Activated CD4-positive, alpha-beta memory T cell treated with anti-CD3 and anti-CD28 coated beads, Interleukin-2, amount 10 ng/mL, durations not matched to agents 7 days and 5 days (primary cell): Measurements from ENCODE around the gene TACR1. TPM values are rescaled to one million over a fixed set of nuclear protein-coding genes. Genes with fewer than 3 reads are reported as not detected.

Source experiments
- CTCF ChIA-PET: fragments of 350-600 bp; sonication (Branson Sonifier 250); formaldehyde crosslinking; loops from one replicate; lab custom pipeline; 2021; ENCODE audit warnings: antibody characterized with exemption, inconsistent platforms; lab: Charles Lee
- POLR2A ChIA-PET: fragments of 350-600 bp; sonication (Branson Sonifier 250); formaldehyde crosslinking; loops from one replicate; lab custom pipeline; 2021; ENCODE audit warnings: antibody characterized with exemption; lab: Charles Lee
- DNase-seq: peaks from one replicate; pipeline ENCODE4 v3.0.0-alpha.2; 2020
- H3K27ac Mint-ChIP-seq: one replicate; pipeline ENCODE4 v1.8.0; 2021; ENCODE audit warnings: mild to moderate bottlenecking, mixed read lengths
- H3K27me3 Mint-ChIP-seq: one replicate; pipeline ENCODE4 v1.8.0; 2021; ENCODE audit warnings: mixed read lengths
- H3K36me3 Mint-ChIP-seq: one replicate; pipeline ENCODE4 v1.8.0; 2021; ENCODE audit warnings: low read depth, mixed read lengths
- H3K4me1 Mint-ChIP-seq: one replicate; pipeline ENCODE4 v1.8.0; 2021; ENCODE audit warnings: mixed read lengths
- H3K4me3 Mint-ChIP-seq: one replicate; pipeline ENCODE4 v1.8.0; 2021; ENCODE audit warnings: mild to moderate bottlenecking, mixed read lengths
- H3K9me3 Mint-ChIP-seq: one replicate; pipeline ENCODE4 v1.8.0; 2021; ENCODE audit warnings: mixed read lengths
- total RNA-seq, 2 experiments: library from RNA; stranded (reverse); gene quantifications; one replicate each; pipeline ENCODE4 v1.2.3, GENCODE V29; 2021

The TACR1 gene
- total RNA-seq, 2 experiments from 2014 or later = not detected

GRCh38 chr2:75023666-75024455 is 175.5 kb downstream of the TACR1 start:
- Mint-ChIP-seq H3K27me3 (no peaks in the 10 kb centered on the region), H3K4me1 (no peaks in the 10 kb centered on the region), H3K27ac (no peak overlapping the region), H3K36me3 (no peaks in the 10 kb centered on the region), H3K9me3 (no peaks in the 10 kb centered on the region), H3K4me3 (no peak overlapping the region)
- ChIA-PET CTCF (no interaction called here), POLR2A (no interaction called here)
- DNase-seq = no peak

DNA sequence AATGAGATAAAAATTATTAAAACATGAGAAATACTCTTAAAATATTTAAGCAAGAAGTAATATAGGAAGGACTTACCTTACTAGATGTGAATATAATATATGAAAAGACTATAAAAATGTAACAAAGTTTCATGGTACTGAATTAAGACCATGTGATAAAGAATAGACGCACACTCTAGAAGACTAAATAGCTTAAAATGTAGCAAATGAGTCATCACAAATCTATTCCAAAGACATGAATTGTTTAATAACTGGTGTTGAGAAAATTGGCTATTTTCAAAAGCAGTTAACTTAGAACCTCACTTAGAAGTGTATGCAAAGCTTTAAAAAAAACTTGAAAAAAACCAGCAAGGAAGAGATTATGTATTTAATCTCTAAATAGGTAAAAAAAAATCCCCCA is 176.8 kb downstream of the TACR1 start:
- Mint-ChIP-seq H3K27ac (no peak overlapping the region), H3K9me3 (no peaks in the 10 kb centered on the region), H3K27me3 (no peaks in the 10 kb centered on the region), H3K4me3 (no peak overlapping the region), H3K36me3 (no peaks in the 10 kb centered on the region), H3K4me1 (no peaks in the 10 kb centered on the region)
- ChIA-PET CTCF (interaction anchor here (0.7 kb wide), 1 partner anchor 31 kb away, joined by 3 read pairs; no protein-coding TSS in a partner anchor), POLR2A (no interaction called here)
- DNase-seq = no peak

GRCh38 chr2:75021672-75022071 is 177.6 kb downstream of the TACR1 start:
- no peak overlapping the region for H3K4me3 Mint-ChIP-seq
- H3K27ac Mint-ChIP-seq = no peak overlapping the region
- CTCF ChIA-PET = no interaction called here
- H3K4me1 Mint-ChIP-seq = no peaks in the 10 kb centered on the region
- no peaks in the 10 kb centered on the region for H3K36me3 Mint-ChIP-seq
- no peak for DNase-seq
- POLR2A ChIA-PET = no interaction called here
- no peaks in the 10 kb centered on the region for H3K9me3 Mint-ChIP-seq
- H3K27me3 Mint-ChIP-seq = no peaks in the 10 kb centered on the region

GRCh38 chr2:75020476-75020875 is 178.8 kb downstream of the TACR1 start:
- Mint-ChIP-seq H3K27me3 (no peaks in the 10 kb centered on the region), H3K27ac (no peak overlapping the region), H3K36me3 (no peaks in the 10 kb centered on the region), H3K4me3 (no peak overlapping the region), H3K4me1 (no peaks in the 10 kb centered on the region), H3K9me3 (no peaks in the 10 kb centered on the region)
- ChIA-PET POLR2A (no interaction called here), CTCF (interaction anchor here (1.3 kb wide), 1 partner anchor 19 kb away, joined by 3 read pairs; no protein-coding TSS in a partner anchor)
- DNase-seq = no peak

- POLR2A ChIA-PET = no interaction called here
- no peak overlapping the region for H3K27ac Mint-ChIP-seq
- H3K4me1 Mint-ChIP-seq = no peaks in the 10 kb centered on the region
- no peaks in the 10 kb centered on the region for H3K27me3 Mint-ChIP-seq
- DNase-seq = no peak
- H3K36me3 Mint-ChIP-seq = no peaks in the 10 kb centered on the region
- no peak overlapping the region for H3K4me3 Mint-ChIP-seq
- CTCF ChIA-PET = no interaction called here
- no peaks in the 10 kb centered on the region for H3K9me3 Mint-ChIP-seq
These were observed 179.5 kb downstream of the TACR1 start for GRCh38 chr2:75019790-75020189.

GRCh38 chr2:75018162-75018561 is 181.2 kb downstream of the TACR1 start:
- no peaks in the 10 kb centered on the region for H3K36me3 Mint-ChIP-seq
- peaks cover 1% of the 10 kb centered on the region for H3K27me3 Mint-ChIP-seq
- POLR2A ChIA-PET = no interaction called here
- H3K4me3 Mint-ChIP-seq = no peak overlapping the region
- no peak for DNase-seq
- H3K4me1 Mint-ChIP-seq = no peaks in the 10 kb centered on the region
- H3K9me3 Mint-ChIP-seq = no peaks in the 10 kb centered on the region
- CTCF ChIA-PET = no interaction called here
- H3K27ac Mint-ChIP-seq = no peak overlapping the region

GRCh38 chr2:75012080-75012479 is 187.2 kb downstream of the TACR1 start:
- peaks cover 1% of the 10 kb centered on the region for H3K27me3 Mint-ChIP-seq
- POLR2A ChIA-PET = no interaction called here
- CTCF ChIA-PET = no interaction called here

DNA sequence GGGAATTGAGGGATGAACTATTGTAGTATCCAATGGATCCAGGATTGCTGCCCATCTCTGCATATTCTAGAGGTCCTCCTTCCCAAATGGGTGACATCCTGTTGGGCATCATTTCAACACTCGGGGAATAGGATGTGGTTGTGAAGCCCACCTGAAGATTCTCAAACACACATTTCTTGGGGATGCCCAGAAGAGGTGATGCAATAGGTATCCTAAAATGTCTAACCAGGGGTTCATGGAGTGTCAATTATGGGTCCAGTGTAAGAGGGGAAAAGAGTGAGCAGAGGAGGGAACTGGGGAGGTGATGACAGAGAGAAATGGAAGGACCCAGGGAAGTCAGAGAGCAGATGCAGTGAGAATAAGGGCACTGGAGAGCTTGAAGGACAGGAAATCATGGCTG is 188.7 kb downstream of the TACR1 start:
- Mint-ChIP-seq H3K27ac (no peak overlapping the region), H3K4me3 (no peak overlapping the region), H3K27me3 (peaks cover 1% of the 10 kb centered on the region), H3K4me1 (no peaks in the 10 kb centered on the region), H3K9me3 (peaks cover 2% of the 10 kb centered on the region), H3K36me3 (no peaks in the 10 kb centered on the region)
- CTCF ChIA-PET = no interaction called here
- POLR2A ChIA-PET = no interaction called here
- no peak for DNase-seq

More at GRCh38 chr2:75012080-75012479, 187.2 kb downstream of the TACR1 start:
- Mint-ChIP-seq H3K4me1 (no peaks in the 10 kb centered on the region), H3K27ac (no peak overlapping the region), H3K4me3 (no peak overlapping the region), H3K36me3 (no peaks in the 10 kb centered on the region), H3K9me3 (no peaks in the 10 kb centered on the region)
- no peak for DNase-seq

GRCh38 chr2:75007819-75008218 is 191.5 kb downstream of the TACR1 start:
- CTCF ChIA-PET = no interaction called here
- no peaks in the 10 kb centered on the region for H3K27me3 Mint-ChIP-seq
- no peak for DNase-seq
- no peaks in the 10 kb centered on the region for H3K4me1 Mint-ChIP-seq
- no peaks in the 10 kb centered on the region for H3K36me3 Mint-ChIP-seq
- H3K9me3 Mint-ChIP-seq = peaks cover 2% of the 10 kb centered on the region
- POLR2A ChIA-PET = no interaction called here
- no peak overlapping the region for H3K4me3 Mint-ChIP-seq
- H3K27ac Mint-ChIP-seq = no peak overlapping the region

DNA sequence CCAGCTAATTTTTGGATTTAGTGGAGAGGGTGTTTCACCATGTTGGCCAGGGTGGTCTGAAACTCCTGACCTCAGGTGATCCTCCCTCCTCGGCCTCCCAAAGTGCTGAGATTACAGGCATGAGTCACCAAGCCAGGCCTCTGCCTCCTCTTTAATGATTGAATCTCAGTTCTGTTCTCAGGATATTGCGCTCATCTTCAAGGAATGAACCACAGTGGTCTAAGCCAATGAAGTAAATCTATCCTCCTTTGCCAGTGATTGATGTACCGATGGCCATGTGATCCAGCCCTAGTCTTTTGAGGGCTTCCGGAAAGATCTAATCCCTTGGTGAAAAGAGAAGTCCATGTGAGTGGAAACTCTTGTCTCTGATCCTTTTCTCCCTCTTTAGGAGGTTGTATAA is 192.3 kb downstream of the TACR1 start:
- DNase-seq = no peak
- CTCF ChIA-PET = no interaction called here
- no peaks in the 10 kb centered on the region for H3K4me1 Mint-ChIP-seq
- no peaks in the 10 kb centered on the region for H3K27me3 Mint-ChIP-seq
- H3K9me3 Mint-ChIP-seq = peaks cover 2% of the 10 kb centered on the region
- no peaks in the 10 kb centered on the region for H3K36me3 Mint-ChIP-seq
- no peak overlapping the region for H3K4me3 Mint-ChIP-seq
- POLR2A ChIA-PET = no interaction called here
- no peak overlapping the region for H3K27ac Mint-ChIP-seq

GRCh38 chr2:75006041-75006440 is 193.3 kb downstream of the TACR1 start:
- Mint-ChIP-seq H3K27me3 (no peaks in the 10 kb centered on the region), H3K4me1 (no peaks in the 10 kb centered on the region), H3K27ac (no peak overlapping the region), H3K4me3 (no peak overlapping the region), H3K36me3 (no peaks in the 10 kb centered on the region), H3K9me3 (peaks cover 2% of the 10 kb centered on the region)
- ChIA-PET CTCF (no interaction called here), POLR2A (no interaction called here)
- DNase-seq = no peak

- no peaks in the 10 kb centered on the region for H3K4me1 Mint-ChIP-seq
- H3K27ac Mint-ChIP-seq = no peak overlapping the region
- ChIA-PET POLR2A (no interaction called here), CTCF (interaction anchor here (0.6 kb wide), 1 partner anchor 8 kb away, joined by 3 read pairs; no protein-coding TSS in a partner anchor)
- H3K9me3 Mint-ChIP-seq = peaks cover 2% of the 10 kb centered on the region
- H3K4me3 Mint-ChIP-seq = no peak overlapping the region
- H3K27me3 Mint-ChIP-seq = no peaks in the 10 kb centered on the region
- DNase-seq = no peak
- H3K36me3 Mint-ChIP-seq = no peaks in the 10 kb centered on the region
These were observed 195.5 kb downstream of the TACR1 start for GRCh38 chr2:75003773-75004172.

GRCh38 chr2:75003276-75003675 is 196.0 kb downstream of the TACR1 start:
- H3K4me3 Mint-ChIP-seq = no peak overlapping the region
- CTCF ChIA-PET = no interaction called here
- no peaks in the 10 kb centered on the region for H3K4me1 Mint-ChIP-seq
- H3K27me3 Mint-ChIP-seq = no peaks in the 10 kb centered on the region
- POLR2A ChIA-PET = no interaction called here
- peaks cover 2% of the 10 kb centered on the region for H3K9me3 Mint-ChIP-seq
- no peak overlapping the region for H3K27ac Mint-ChIP-seq
- H3K36me3 Mint-ChIP-seq = no peaks in the 10 kb centered on the region
- DNase-seq = no peak

GRCh38 chr2:75002007-75002406 is 197.3 kb downstream of the TACR1 start:
- Mint-ChIP-seq H3K36me3 (no peaks in the 10 kb centered on the region), H3K27me3 (no peaks in the 10 kb centered on the region), H3K27ac (no peak overlapping the region), H3K4me3 (no peak overlapping the region), H3K9me3 (peaks cover 2% of the 10 kb centered on the region), H3K4me1 (no peaks in the 10 kb centered on the region)
- no peak for DNase-seq
- POLR2A ChIA-PET = no interaction called here
- CTCF ChIA-PET = interaction anchor here (1.5 kb wide), 1 partner anchor 11 kb away, joined by 3 read pairs; no protein-coding TSS in a partner anchor
